Measurements from ENCODE around the gene PLCD3.

The PLCD3 gene, protein sequence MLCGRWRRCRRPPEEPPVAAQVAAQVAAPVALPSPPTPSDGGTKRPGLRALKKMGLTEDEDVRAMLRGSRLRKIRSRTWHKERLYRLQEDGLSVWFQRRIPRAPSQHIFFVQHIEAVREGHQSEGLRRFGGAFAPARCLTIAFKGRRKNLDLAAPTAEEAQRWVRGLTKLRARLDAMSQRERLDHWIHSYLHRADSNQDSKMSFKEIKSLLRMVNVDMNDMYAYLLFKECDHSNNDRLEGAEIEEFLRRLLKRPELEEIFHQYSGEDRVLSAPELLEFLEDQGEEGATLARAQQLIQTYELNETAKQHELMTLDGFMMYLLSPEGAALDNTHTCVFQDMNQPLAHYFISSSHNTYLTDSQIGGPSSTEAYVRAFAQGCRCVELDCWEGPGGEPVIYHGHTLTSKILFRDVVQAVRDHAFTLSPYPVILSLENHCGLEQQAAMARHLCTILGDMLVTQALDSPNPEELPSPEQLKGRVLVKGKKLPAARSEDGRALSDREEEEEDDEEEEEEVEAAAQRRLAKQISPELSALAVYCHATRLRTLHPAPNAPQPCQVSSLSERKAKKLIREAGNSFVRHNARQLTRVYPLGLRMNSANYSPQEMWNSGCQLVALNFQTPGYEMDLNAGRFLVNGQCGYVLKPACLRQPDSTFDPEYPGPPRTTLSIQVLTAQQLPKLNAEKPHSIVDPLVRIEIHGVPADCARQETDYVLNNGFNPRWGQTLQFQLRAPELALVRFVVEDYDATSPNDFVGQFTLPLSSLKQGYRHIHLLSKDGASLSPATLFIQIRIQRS

DNA sequence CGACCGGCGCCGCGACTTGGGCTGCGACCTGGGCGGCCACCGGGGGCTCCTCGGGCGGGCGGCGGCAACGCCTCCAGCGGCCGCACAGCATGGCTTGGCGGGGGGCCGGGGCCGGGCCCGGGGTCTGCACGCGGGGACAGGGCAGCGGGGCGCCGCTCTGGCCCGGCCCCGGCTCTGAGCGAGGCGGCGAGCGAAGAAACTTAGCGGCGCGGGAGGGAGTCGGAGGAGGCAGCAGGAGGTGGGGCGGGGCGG lies at the start of gene PLCD3:
Gene PLCD3, minus strand, starts transcription at position 196 of the 252 bp plus-strand sequence. Its CDS starts 105 bp downstream, at position 91.
- DNase-seq (ENCODE audit: low read depth in 2 of 2): peak in 1 of 2 experiments; percentile 65

GRCh38 chr17:45177563-45177962 lies 45.2 kb upstream of the PLCD3 start:
- DNase-seq (ENCODE audit: low read depth in 2 of 2): no peak

DNA sequence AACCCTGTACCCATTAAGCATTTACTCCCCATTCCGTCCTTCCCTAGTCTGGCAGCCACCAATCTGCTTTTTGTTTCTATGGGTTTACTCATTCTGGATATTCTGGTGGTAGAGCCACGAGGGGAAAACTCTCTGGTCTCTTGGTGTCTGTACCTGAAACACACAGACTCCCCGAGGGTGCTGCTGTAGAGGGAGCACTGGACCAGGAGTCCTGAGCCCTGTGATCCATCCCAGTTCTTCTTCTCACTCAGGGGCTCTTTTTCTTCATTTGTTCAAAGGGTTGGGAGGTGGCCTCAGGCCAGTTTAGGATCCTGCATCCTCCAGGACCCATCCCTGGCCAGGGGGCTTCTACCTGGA lies 43.4 kb upstream of the PLCD3 start:
- no peak for DNase-seq (ENCODE audit: low read depth in 2 of 2)

- peak; percentile 30 to 33 for DNase-seq (ENCODE audit: low read depth in 2 of 2)
Measured at GRCh38 chr17:45172541-45173286, 40.4 kb upstream of the PLCD3 start.

DNA sequence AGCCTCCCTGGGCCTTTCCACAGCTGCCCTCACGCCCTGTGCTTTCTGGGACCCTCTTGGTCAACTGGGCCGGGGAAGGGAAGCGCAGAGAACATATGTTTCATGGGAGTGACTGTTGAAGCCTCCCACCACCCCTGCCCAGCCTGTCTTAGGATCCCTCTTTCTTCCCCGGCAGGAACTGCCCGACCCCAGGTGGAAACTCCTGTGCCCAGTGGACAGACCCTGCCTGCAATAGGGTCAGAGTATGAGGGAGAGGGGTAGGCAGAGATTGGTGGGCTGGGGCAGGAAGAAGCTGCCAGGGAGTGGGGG lies 39.9 kb upstream of the PLCD3 start:
- DNase-seq (ENCODE audit: low read depth in 2 of 2): no peak

- no peak for DNase-seq (ENCODE audit: low read depth in 2 of 2)
Measured at GRCh38 chr17:45171338-45172231, 39.3 kb upstream of the PLCD3 start.

DNA sequence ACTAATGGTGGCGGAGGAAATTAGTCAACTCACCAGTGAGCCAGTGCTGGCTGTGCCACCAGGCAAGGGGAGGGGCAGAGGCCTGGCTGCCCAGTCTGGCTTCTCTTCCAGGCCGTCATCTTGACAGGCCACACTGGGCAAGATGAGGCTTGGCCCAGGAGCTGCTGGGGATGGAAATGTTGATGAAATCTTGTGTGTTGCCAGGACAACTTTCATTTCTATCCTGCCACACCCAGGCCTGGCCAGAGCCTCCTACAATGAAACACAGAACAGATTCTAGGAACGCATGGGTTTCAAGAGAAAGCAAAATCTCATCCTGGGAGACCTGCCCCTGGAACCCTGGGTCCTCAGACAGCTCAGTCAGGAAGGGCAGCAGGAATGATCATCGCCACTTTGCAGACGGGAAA lies 38.6 kb upstream of the PLCD3 start:
- DNase-seq (ENCODE audit: low read depth in 2 of 2): no peak

GRCh38 chr17:45170280-45170930 lies 38.1 kb upstream of the PLCD3 start:
- no peak for DNase-seq (ENCODE audit: low read depth in 2 of 2)

- no peak for DNase-seq (ENCODE audit: low read depth in 2 of 2)
Measured at GRCh38 chr17:45168991-45169752, 36.9 kb upstream of the PLCD3 start.

GRCh38 chr17:45164734-45165269 lies 32.5 kb upstream of the PLCD3 start:
- DNase-seq (ENCODE audit: low read depth in 2 of 2): no peak

DNA sequence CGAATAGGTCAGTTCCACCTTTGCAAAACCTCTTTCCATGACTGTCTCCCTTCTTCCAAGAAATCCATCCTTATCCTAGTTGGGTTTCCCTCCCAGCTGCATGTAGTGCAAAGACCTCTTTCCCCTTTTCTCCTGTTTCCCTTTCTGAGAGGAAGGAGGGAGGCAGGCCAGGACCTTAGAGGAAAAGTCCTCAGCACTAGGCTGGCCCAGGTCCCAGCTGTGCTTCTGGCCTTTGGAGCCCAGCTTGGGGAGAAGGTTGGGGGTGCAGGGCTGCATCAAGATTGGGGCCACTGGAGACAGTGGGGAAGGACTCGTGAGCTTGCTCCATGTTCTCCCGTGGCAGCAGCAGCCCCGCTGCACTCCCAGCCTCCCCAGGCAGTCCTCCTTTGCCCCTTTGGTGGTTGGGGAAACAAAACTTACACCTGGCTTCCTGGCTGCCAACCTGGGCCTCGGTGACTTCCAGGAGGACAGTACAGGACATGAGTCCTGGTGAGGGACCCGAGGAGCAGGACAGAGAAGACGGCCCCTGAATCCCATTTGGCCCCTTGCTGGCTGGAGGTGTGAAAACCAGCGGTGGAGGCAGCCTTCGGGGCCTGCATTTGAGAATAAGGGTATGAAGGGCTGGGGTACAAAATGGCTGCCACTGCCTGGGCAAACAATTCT lies 29.8 kb upstream of the PLCD3 start:
- no peak for DNase-seq (ENCODE audit: low read depth in 2 of 2)

DNA sequence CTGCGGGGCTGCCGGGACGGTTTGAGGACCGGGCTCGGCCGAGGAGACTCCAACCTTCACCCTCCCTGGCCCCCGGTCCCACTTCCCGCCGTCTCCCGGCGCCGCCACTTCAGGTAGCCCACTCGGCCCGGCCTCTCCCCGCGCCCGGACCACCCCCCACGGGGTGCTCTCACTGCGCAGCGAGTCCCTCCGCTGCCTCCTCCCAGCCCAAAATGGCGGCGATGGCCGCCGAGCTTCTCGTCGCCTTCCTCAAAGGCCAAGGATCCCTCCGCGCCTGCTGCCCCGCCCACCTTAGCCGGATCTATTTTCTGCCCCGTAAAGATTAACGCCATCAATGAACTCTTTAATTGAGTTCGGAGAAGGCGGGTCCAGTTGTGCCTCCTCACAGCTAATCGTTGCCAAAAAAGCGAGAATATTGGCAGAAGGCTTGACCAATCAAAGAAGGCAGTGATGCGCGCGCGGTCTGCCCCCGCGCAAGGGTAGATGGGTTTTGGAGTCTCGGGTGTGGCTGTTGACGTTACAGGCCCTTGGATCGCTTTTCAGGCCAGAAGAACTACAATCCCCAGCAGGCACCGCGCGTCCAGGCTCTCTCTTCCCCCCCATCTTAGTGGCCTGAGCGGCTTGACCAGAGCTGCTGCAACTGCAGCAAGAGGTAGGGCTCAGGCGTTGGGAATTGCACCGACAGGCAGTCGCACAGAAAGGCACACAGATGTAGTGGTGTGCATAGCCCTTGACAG lies 29.1 kb upstream of the PLCD3 start, which contains the start of gene HEXIM2:
Gene HEXIM2, plus strand, starts transcription at position 588 of the 737 bp plus-strand sequence. CDS start 919 bp downstream, outside the sequence.
- peak; percentile 93 to 98 for DNase-seq (ENCODE audit: low read depth in 2 of 2)

DNA sequence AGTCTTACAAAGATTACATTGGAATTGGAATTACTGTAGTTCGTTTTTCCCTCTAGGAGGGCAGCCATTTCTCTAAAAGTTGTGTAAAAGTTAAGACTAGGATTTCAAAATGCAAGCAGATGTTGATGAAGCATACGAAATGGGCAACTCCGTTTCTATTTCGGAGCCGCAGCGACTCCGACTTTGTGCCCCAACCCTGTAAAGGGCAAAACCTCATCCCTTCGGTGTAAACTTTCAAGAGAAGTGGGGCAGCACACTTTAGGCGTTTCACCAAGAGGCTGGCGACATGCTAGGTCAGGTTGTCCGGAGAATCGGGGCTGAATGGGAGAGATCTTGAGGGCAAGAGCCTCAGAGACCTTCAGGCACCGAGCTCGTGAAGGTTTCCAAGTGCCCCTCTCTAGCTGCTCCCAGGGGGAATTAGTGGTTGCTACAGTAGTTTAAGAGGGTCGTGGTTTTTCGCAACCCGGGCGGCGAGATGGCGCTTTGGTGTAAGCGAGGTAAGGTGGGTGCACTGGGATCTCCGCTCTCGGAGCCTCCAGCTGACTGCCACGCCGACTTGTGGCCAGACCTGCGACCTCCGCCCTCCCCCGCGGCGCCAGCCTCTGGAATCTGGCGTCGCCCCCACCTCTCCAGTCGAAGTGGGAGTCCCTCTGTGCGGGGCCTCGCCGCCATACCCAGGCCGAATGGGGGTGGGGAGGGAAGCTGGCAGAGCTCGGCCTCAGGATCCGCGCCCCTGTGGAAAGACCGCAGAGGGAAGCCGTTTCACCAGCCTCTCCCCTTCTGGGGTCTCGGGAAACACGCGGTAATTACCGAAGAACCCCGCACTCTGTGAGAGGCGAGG lies 28.4 kb upstream of the PLCD3 start:
- peak; percentile 47 to 49 for DNase-seq (ENCODE audit: low read depth in 2 of 2)

DNA sequence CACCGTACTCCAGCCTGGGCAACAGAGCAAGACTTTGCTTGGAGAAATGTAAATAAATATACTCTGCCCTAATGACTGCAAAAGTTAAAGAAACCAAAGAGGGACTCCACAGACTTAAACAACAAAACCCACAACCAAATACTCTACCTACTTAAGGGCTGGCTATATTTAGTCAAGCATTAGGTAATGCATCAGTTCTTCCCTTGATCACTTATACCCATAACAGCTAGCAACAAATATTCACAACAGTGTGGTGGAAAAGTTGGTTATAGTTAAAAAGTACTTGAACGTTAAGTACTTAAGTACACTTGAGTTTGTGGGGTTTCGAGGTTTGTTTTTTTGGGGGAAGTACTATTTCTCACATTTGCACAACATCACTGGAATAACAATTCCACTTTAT lies 23.9 kb upstream of the PLCD3 start:
- no peak for DNase-seq (ENCODE audit: low read depth in 2 of 2)

GRCh38 chr17:45155483-45155882 lies 23.2 kb upstream of the PLCD3 start:
- no peak for DNase-seq (ENCODE audit: low read depth in 2 of 2)

DNA sequence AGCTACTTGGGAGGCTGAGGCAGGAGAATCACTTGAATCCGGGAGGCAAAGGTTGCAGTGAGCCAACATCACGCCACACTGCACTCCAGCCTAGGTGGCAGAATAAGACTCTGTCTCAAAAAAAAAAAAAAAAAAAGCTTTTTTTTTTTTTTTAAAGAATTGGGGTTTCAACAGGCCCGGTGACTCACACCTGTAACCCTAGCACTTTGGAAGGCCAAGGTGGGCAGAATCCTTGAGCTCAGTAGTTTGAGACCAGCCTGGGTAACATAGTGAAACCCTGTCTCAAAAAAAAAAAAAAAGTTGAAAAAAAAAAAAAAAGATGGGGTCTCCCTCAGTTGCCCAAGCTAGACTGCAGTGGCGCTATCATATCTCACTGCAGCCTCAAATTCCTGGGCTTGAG lies 22.7 kb upstream of the PLCD3 start:
- DNase-seq (ENCODE audit: low read depth in 2 of 2): no peak

- DNase-seq (ENCODE audit: low read depth in 2 of 2): no peak
Measured at GRCh38 chr17:45150911-45151809, 18.8 kb upstream of the PLCD3 start.
